GF-D8 (cell line): ENCODE data around the gene KIF21B.

Experiments used
- DNase-seq: peaks from one replicate; lab custom pipeline; 2025; lab: John Stamatoyannopoulos, UW

Gene KIF21B

GRCh38 chr1:200992382-200993048, 31.0 kb downstream of the KIF21B start:
- DNase-seq: no peak

- DNase-seq: no peak
These were observed 32.4 kb downstream of the KIF21B start for GRCh38 chr1:200991097-200991614.

GRCh38 chr1:200990114-200990513, 33.4 kb downstream of the KIF21B start:
- DNase-seq: no peak

- no peak for DNase-seq
These were observed 34.2 kb downstream of the KIF21B start for GRCh38 chr1:200989337-200989736.

- no peak for DNase-seq
These were observed 34.8 kb downstream of the KIF21B start for GRCh38 chr1:200988693-200989092.

- DNase-seq: no peak
These were observed 38.0 kb downstream of the KIF21B start for GRCh38 chr1:200985481-200985880.

- no peak for DNase-seq
These were observed 40.4 kb downstream of the KIF21B start for GRCh38 chr1:200983035-200983561.

GRCh38 chr1:200982071-200982945, 41.2 kb downstream of the KIF21B start:
- DNase-seq: no peak

GRCh38 chr1:200981278-200981677, 42.2 kb downstream of the KIF21B start:
- DNase-seq: no peak

GRCh38 chr1:200980873-200981272, 42.6 kb downstream of the KIF21B start:
- DNase-seq: no peak

- DNase-seq: no peak
These were observed 43.1 kb downstream of the KIF21B start for GRCh38 chr1:200980452-200980772.

- peak; percentile 3 for DNase-seq
These were observed 43.7 kb downstream of the KIF21B start for GRCh38 chr1:200979574-200980451.

GRCh38 chr1:200977071-200977754, 46.3 kb downstream of the KIF21B start:
- no peak for DNase-seq

- no peak for DNase-seq
These were observed 46.9 kb downstream of the KIF21B start for GRCh38 chr1:200976634-200977033.

- no peak for DNase-seq
These were observed 48.1 kb downstream of the KIF21B start for GRCh38 chr1:200975458-200975857.

- DNase-seq: no peak
These were observed 48.8 kb downstream of the KIF21B start for GRCh38 chr1:200974711-200975110.

- DNase-seq: no peak
These were observed 49.4 kb downstream of the KIF21B start for GRCh38 chr1:200973937-200974657.

- no peak for DNase-seq
These were observed 50.4 kb downstream of the KIF21B start for GRCh38 chr1:200972985-200973742.

GRCh38 chr1:200971955-200972711, 51.4 kb downstream of the KIF21B start:
- DNase-seq: no peak
